ENCODE measurements around the gene SFXN4.
"Not testable (repeated sequence)": the region's sequence is repeated elsewhere in the genome, so short reads cannot be mapped to it uniquely, and the experiment has no call there.

SFXN4 gene

DNA sequence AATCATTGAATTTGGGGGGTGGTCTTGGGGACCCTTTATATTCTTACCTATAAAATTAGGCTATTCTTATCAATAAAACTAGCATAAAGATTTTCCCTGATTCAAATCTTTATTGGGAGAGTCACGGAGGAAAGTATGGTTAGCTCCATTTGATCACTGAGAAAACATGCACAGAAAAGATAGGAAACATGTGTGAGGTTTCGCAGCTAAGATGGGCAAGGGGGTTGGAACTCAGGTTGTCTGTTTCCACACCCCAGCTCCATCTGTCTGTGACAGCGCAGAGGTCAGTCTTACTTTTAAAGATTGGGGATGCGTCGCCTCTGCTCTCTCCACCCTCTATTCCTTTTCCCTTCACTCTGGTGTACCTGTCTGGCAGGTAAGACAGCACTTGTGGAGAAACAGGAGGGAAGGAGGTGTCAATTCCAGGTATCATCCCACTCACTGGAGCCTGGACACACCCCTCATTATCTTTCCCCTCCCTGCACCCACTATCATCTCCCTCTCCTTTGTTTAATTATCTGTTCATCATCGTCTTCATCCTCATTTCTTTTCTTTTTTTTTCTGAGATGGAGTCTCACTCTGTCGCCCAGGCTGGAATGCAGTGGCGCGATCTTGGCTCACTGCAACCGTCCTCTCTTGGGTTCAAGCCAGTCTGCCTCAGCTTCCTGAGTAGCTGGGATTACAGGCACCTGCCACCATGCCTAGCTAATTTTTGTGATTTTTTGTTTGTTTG is 64.0 kb downstream of the SFXN4 start:
- Histone ChIP-seq H4K20me1 (0 out of 2 replicates have a peak, but pooled peaks cover 15% of the 10 kb centered on the region), H3K27me3 (no peaks in the 10 kb centered on the region), H3K4me2 (no peak overlapping the region), H3K9me3 (no peaks in the 10 kb centered on the region), H3K9ac (no peak overlapping the region), H3K4me1 (peaks cover 26% of the 10 kb centered on the region), H3K4me3 (no peak overlapping the region), H3K27ac (no peak overlapping the region), H3K36me3 (no peaks in the 10 kb centered on the region)
- no peak for TF ChIP-seq Cebpa-rat (IDR thresholded peaks at IDR 0.05)

DNA sequence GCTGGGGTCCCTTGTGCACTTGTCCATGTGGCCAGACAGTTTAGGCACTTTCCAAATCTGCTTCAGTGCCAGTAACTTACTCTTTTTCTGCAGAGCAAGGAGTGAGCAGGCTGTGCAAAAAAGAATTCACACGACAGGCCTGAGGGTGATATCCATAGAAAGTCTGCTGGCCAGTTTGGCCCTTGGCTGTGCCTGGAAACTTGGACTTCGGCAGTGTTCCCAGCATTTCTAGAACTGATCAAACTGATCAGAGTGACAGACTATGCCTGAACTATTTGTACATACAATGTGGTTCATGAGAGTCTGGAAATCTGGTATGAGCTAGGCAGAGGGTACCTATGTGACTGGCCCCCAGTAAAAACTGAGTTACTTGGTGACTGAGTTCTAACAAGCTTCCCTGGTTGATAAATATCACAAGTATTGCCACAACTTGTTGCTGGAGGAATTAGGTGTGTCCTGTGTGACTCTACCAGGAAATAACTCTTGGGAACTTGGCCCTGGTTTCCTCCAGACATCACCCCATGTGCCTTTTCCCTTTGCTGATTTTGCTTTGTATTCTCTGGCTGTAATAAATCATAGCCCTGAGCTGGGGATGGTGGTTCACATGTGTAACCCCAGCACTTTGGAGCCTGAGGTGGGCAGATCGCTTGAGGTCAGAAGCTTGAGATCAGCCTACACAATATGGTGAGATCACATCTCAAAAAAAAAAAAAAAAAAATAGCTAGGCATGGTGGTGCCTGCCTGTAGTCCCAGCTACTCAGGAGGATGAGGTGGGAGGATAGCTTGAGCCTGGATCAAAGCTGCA is 64.9 kb downstream of the SFXN4 start:
- Histone ChIP-seq H3K4me3 (no peak overlapping the region), H4K20me1 (0 out of 2 replicates have a peak, but pooled peaks cover 11% of the 10 kb centered on the region), H3K36me3 (no peaks in the 10 kb centered on the region), H3K27me3 (no peaks in the 10 kb centered on the region), H3K4me1 (peaks cover 22% of the 10 kb centered on the region), H3K9ac (no peak overlapping the region), H3K9me3 (no peaks in the 10 kb centered on the region), H3K4me2 (no peak overlapping the region), H3K27ac (no peak overlapping the region)
- TF ChIP-seq Cebpa-rat (IDR thresholded peaks at IDR 0.05), result no peak

DNA sequence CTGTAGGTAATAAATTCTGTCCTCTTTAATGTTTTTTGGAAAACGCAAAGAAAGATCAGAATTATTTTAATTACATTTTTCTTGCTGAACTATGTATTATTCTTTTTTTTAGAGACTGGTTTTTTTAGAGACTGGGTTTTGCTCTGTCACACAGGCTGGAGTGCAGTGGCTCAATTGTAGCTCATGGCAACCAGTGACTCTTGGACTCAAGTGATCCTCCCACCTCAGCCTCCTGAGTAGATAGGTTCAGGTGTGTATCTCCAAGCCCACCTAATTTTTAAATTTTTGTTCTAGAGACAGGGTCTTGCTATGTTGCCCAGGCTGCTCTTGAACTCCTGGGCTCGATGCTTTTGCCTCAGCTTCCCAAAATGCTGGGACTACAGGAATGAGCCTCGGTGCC is 66.9 kb downstream of the SFXN4 start:
- no peaks in the 10 kb centered on the region for H4K20me1 ChIP-seq
- H3K4me2 ChIP-seq, result no peak overlapping the region
- H3K4me3 ChIP-seq, result no peak overlapping the region
- H3K9me3 ChIP-seq, result no peaks in the 10 kb centered on the region
- no peak overlapping the region for H3K27ac ChIP-seq
- TF ChIP-seq Cebpa-rat (IDR thresholded peaks at IDR 0.05), result no peak
- no peaks in the 10 kb centered on the region for H3K36me3 ChIP-seq
- H3K9ac ChIP-seq, result no peak overlapping the region
- peaks cover 11% of the 10 kb centered on the region; the same call in 1 of the 2 replicates for H3K4me1 ChIP-seq
- no peaks in the 10 kb centered on the region for H3K27me3 ChIP-seq

DNA sequence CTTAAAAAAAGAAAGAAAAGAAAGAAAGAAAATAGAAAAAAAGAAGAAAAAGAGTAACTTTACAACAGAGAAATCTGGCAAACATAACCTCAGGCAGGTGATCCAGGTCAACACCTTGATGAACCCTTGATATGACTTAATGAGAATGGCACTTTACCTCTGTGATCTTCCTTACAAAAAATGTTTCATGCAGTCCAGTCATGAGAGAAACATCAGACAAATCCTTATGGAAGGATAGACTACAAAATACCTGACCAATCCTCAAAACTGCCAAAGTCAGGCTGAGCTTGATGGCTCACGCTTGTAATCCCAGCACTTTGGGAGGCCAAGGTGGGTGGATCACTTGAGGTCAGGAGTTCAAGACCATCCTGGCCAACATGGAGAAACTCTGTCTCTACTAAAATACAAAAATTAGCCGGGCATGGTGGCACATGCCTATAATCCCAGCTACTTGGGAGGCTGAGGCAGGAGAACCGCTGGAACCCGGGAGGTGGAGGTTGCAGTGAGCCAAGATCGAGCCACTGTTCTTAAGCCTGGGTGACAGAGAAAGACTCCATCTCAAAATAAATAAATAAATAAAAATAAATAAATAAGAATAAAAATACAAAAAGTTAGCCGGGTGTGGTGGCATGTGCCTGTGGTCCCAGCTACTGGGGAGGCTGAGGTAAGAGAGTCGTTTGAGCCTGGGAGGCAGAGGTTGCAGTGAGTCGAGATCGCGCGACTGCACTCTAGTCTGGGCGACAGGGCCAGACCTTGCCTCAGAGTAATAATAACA is 68.7 kb downstream of the SFXN4 start:
- H3K9ac ChIP-seq, H3K36me3 ChIP-seq, H4K20me1 ChIP-seq, H3K9me3 ChIP-seq, H3K4me2 ChIP-seq, H3K27ac ChIP-seq, H3K27me3 ChIP-seq, H3K4me3 ChIP-seq, H3K4me1 ChIP-seq: not testable (repeated sequence)

DNA sequence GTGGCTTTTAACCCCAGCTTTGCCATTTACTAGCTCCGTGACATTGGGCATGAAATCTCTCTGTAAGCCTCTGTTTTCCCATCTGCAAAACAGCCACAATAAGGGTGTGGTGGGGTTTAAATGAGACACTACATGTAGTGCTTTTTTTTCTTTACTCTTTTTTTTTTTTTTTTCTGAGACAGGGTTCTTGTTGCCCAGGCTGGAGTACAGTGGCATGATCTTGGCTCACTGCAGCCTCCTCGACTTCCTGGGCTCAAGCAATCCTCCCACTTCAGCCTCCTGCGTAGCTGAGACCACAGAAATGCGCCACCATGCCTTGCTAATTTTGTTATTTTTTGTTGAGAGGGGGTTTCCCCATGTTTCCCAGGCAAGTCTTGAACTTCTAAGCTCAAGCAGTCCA is 69.9 kb downstream of the SFXN4 start:
- peaks cover 6% of the 10 kb centered on the region; the same call in 1 of the 2 replicates for H3K4me1 ChIP-seq
- H3K36me3 ChIP-seq, result no peaks in the 10 kb centered on the region
- no peaks in the 10 kb centered on the region for H3K27me3 ChIP-seq
- no peaks in the 10 kb centered on the region for H4K20me1 ChIP-seq
- no peak overlapping the region for H3K4me3 ChIP-seq
- no peaks in the 10 kb centered on the region for H3K9me3 ChIP-seq
- H3K27ac ChIP-seq, result no peak overlapping the region
- no peak overlapping the region for H3K4me2 ChIP-seq
- H3K9ac ChIP-seq, result no peak overlapping the region
- TF ChIP-seq Cebpa-rat (IDR thresholded peaks at IDR 0.05), result no peak

DNA sequence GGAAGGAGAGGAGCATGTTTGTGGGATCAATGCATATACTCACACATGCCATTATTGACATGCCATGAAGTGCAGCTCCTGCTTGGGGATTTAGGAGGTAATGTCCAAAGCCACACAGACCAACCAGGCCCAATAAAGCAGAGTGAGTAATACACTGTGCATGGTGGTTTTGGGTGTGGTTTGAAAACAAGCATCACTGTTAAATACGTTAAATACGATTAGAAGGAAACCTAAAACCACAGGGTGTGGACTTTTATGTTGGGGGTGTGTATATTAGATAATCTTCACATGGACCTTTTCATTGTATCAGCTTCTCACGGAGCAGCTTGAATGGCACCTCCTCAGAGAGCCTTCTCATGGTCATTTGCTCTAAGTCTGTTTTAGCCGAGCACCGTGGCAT is 74.5 kb downstream of the SFXN4 start:
- no peaks in the 10 kb centered on the region for H4K20me1 ChIP-seq
- H3K4me2 ChIP-seq, result no peak overlapping the region
- no peak overlapping the region for H3K9ac ChIP-seq
- no peaks in the 10 kb centered on the region for H3K27me3 ChIP-seq
- TF ChIP-seq Cebpa-rat (IDR thresholded peaks at IDR 0.05), result no peak
- no peaks in the 10 kb centered on the region for H3K36me3 ChIP-seq
- H3K4me1 ChIP-seq, result peaks cover 12% of the 10 kb centered on the region; the same call in 1 of the 2 replicates
- no peak overlapping the region for H3K27ac ChIP-seq
- no peak overlapping the region for H3K4me3 ChIP-seq
- no peaks in the 10 kb centered on the region for H3K9me3 ChIP-seq
